Measurements from ENCODE around the gene PAXX. TPM values are rescaled to one million over a fixed set of nuclear protein-coding genes. Genes with fewer than 3 reads are reported as not detected.

Gene PAXX
- total RNA-seq, 4 donors from 2014 or later, result 49.3 to 85.2 (median 66.0) TPM

- Histone ChIP-seq H3K27ac (peak overlapping the region; percentile 19 to 68 (median 44)), H3K4me3 (no peak overlapping the region), H3K27me3 (peaks cover 5% of the 10 kb centered on the region), H3K36me3 (no peaks in the 10 kb centered on the region), H3K4me1 (peaks cover 0 to 19% (median 10%) of the 10 kb centered on the region in 4 donors), H3K9me3 (no peaks in the 10 kb centered on the region)
- DNase-seq, result no peak
- intact Hi-C loops (cut with DNase I; ENCODE audit: low total_unique reads), result no loop called here
- TF ChIP-seq EP300 (IDR thresholded peaks at IDR 0.05; ENCODE audit: low read depth) (no peak), POLR2A (IDR thresholded peaks at IDR 0.05) (no peak), POLR2AphosphoS5 (IDR thresholded peaks at IDR 0.05) (no peak)
- TF ChIP-seq, protein P1, sequence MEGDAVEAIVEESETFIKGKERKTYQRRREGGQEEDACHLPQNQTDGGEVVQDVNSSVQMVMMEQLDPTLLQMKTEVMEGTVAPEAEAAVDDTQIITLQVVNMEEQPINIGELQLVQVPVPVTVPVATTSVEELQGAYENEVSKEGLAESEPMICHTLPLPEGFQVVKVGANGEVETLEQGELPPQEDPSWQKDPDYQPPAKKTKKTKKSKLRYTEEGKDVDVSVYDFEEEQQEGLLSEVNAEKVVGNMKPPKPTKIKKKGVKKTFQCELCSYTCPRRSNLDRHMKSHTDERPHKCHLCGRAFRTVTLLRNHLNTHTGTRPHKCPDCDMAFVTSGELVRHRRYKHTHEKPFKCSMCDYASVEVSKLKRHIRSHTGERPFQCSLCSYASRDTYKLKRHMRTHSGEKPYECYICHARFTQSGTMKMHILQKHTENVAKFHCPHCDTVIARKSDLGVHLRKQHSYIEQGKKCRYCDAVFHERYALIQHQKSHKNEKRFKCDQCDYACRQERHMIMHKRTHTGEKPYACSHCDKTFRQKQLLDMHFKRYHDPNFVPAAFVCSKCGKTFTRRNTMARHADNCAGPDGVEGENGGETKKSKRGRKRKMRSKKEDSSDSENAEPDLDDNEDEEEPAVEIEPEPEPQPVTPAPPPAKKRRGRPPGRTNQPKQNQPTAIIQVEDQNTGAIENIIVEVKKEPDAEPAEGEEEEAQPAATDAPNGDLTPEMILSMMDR (IDR thresholded peaks at IDR 0.05), result no peak
- in situ Hi-C loops (cut with MboI; ENCODE audit: low pct_ligation_motif_present in 1 of 4, low pct_unique_long_range_greater_than_20kb in 1 of 4, low sequenced_read_pairs in 3 of 4), result no loop called here
- WGBS, 2 donors (ENCODE audit: low coverage in 1 of 2), result 71 to 77% methylated on average over 11 to 26 of the region's 26 CpGs
These were observed 27.3 kb upstream of the PAXX start for GRCh38 chr9:136964833-136965422.

- Histone ChIP-seq H3K9me3 (no peaks in the 10 kb centered on the region), H3K4me3 (no peak overlapping the region), H3K36me3 (no peaks in the 10 kb centered on the region), H3K27me3 (peaks cover 5% of the 10 kb centered on the region), H3K4me1 (peaks cover 0 to 19% (median 10%) of the 10 kb centered on the region in 4 donors), H3K27ac (no peak overlapping the region)
- 49 to 51% methylated on average over 8 to 23 of the region's 23 CpGs for WGBS, 2 donors (ENCODE audit: low coverage in 1 of 2)
- no peak for DNase-seq
- intact Hi-C loops (cut with DNase I; ENCODE audit: low total_unique reads) (no loop called here), in situ Hi-C loops (cut with MboI; ENCODE audit: low pct_ligation_motif_present in 1 of 4, low pct_unique_long_range_greater_than_20kb in 1 of 4, low sequenced_read_pairs in 3 of 4) (no loop called here)
- TF ChIP-seq POLR2AphosphoS5 (IDR thresholded peaks at IDR 0.05) (no peak), POLR2A (IDR thresholded peaks at IDR 0.05) (no peak), EP300 (IDR thresholded peaks at IDR 0.05; ENCODE audit: low read depth) (no peak)
- TF ChIP-seq, protein P1 (IDR thresholded peaks at IDR 0.05), result no peak
These were observed 26.3 kb upstream of the PAXX start for GRCh38 chr9:136965771-136966484.

DNA sequence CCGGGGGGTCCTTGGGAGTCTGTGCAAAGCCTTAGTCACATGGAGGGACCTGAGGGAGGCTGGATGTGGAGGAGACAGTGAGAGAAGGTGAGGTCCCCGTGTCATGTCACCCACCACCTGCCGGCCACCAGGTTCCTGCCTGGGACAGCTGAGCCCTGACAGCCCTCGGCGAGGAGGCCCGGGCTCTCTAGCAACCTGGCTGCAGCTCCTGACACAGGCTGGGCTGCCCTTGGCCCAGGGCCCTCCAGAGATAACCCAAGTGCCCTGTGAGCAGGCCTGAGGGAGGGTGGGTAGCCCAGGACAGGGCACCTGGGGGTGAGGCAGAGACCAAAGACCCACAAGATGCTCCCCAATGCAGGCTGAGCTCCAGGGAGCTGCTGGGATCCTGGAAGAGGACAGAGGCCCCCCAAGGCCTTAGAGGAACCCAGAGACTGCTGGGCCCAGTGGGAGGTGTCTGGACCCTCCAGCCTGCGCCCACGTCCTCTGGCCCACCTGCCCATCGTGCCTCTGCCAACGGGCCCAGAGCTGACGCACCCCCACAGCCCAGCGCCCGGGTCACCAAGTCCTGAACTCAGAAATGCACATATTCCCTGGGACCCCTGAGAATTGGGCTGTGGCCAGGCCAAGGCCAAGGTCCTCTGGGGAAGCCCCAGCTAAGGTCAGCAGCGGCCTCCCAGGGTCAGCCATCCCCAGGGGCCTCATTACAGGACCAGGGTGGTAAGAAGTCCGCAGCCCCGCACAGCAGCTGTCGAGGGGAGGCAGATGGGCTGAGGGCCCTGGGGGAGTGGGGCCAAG is 23.7 kb upstream of the PAXX start:
- no peak for DNase-seq
- intact Hi-C loops (cut with DNase I; ENCODE audit: low total_unique reads), result no loop called here
- 80% methylated on average over 17 of the region's 17 CpGs; no CpG with 5 or more reads in 1 of the 2 donors for WGBS, 2 donors (ENCODE audit: low coverage in 1 of 2)
- peaks cover 0 to 19% (median 10%) of the 10 kb centered on the region in 4 donors for H3K4me1 ChIP-seq
- no peaks in the 10 kb centered on the region for H3K9me3 ChIP-seq
- H3K27me3 ChIP-seq, result peaks cover 5% of the 10 kb centered on the region
- H3K36me3 ChIP-seq, result no peaks in the 10 kb centered on the region
- in situ Hi-C loops (cut with MboI; ENCODE audit: low pct_ligation_motif_present in 1 of 4, low pct_unique_long_range_greater_than_20kb in 1 of 4, low sequenced_read_pairs in 3 of 4), result no loop called here
- TF ChIP-seq, protein P1 (IDR thresholded peaks at IDR 0.05), result no peak
- TF ChIP-seq POLR2A (IDR thresholded peaks at IDR 0.05) (no peak), POLR2AphosphoS5 (IDR thresholded peaks at IDR 0.05) (no peak), EP300 (IDR thresholded peaks at IDR 0.05; ENCODE audit: low read depth) (no peak)
- no peak overlapping the region for H3K4me3 ChIP-seq
- H3K27ac ChIP-seq, result no peak overlapping the region

- H3K27ac ChIP-seq, result no peak overlapping the region
- TF ChIP-seq, protein P1 (IDR thresholded peaks at IDR 0.05), result no peak
- TF ChIP-seq POLR2AphosphoS5 (IDR thresholded peaks at IDR 0.05) (no peak), POLR2A (IDR thresholded peaks at IDR 0.05) (no peak), EP300 (IDR thresholded peaks at IDR 0.05; ENCODE audit: low read depth) (no peak)
These were observed 23.1 kb upstream of the PAXX start for GRCh38 chr9:136969150-136969549.

More at GRCh38 chr9:136969150-136969549, 23.1 kb upstream of the PAXX start:
- H3K9me3 ChIP-seq, result no peaks in the 10 kb centered on the region
- H3K4me3 ChIP-seq, result no peak overlapping the region
- H3K36me3 ChIP-seq, result no peaks in the 10 kb centered on the region
- H3K27me3 ChIP-seq, result peaks cover 5% of the 10 kb centered on the region
- in situ Hi-C loops (cut with MboI; ENCODE audit: low pct_ligation_motif_present in 1 of 4, low pct_unique_long_range_greater_than_20kb in 1 of 4, low sequenced_read_pairs in 3 of 4) (no loop called here), intact Hi-C loops (cut with DNase I; ENCODE audit: low total_unique reads) (no loop called here)
- WGBS, 2 donors (ENCODE audit: low coverage in 1 of 2), result 89% methylated on average over 17 of the region's 17 CpGs; no CpG with 5 or more reads in 1 of the 2 donors
- no peak for DNase-seq
- H3K4me1 ChIP-seq, result peaks cover 0 to 16% (median 7%) of the 10 kb centered on the region in 4 donors

Data from transverse colon (tissue), 4 donors.